GM21825 (cell line): Measurements from ENCODE around the gene NCAM1.

ENCODE experiments used
- ATAC-seq: cut with Tn5 transposase; IDR thresholded peaks from one replicate; pipeline ENCODE4 v1.9.1; 2021; ENCODE audit warnings: mild to moderate bottlenecking, moderate library complexity; ENCODE audit not compliant: unreplicated experiment

The NCAM1 gene

GRCh38 chr11:113247966-113248365, 286.7 kb downstream of the NCAM1 start:
- ATAC-seq = no peak

- ATAC-seq = no peak
These were observed 287.7 kb downstream of the NCAM1 start for GRCh38 chr11:113248702-113249490.

DNA sequence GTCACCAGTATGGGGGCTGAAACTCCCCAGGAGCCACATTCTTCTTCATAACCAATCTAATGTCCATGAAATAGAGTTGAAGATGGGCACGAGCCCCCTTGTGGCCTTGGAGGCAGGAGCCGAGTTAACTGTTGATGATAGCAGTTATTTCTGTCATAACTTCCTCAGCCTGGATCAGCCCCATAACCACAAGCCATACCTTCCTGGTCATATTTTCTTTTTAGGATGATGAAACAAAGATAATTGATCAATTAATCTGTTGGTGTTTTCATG, 288.2 kb downstream of the NCAM1 start:
- no peak for ATAC-seq

- no peak for ATAC-seq
These were observed 288.6 kb downstream of the NCAM1 start for GRCh38 chr11:113249786-113250185.

GRCh38 chr11:113251281-113251680, 290.1 kb downstream of the NCAM1 start:
- ATAC-seq = no peak

- ATAC-seq = no peak
These were observed 292.2 kb downstream of the NCAM1 start for GRCh38 chr11:113253406-113253805.

- ATAC-seq = no peak
These were observed 293.9 kb downstream of the NCAM1 start for GRCh38 chr11:113255096-113255495.

- no peak for ATAC-seq
These were observed 294.5 kb downstream of the NCAM1 start for GRCh38 chr11:113255741-113256140.

DNA sequence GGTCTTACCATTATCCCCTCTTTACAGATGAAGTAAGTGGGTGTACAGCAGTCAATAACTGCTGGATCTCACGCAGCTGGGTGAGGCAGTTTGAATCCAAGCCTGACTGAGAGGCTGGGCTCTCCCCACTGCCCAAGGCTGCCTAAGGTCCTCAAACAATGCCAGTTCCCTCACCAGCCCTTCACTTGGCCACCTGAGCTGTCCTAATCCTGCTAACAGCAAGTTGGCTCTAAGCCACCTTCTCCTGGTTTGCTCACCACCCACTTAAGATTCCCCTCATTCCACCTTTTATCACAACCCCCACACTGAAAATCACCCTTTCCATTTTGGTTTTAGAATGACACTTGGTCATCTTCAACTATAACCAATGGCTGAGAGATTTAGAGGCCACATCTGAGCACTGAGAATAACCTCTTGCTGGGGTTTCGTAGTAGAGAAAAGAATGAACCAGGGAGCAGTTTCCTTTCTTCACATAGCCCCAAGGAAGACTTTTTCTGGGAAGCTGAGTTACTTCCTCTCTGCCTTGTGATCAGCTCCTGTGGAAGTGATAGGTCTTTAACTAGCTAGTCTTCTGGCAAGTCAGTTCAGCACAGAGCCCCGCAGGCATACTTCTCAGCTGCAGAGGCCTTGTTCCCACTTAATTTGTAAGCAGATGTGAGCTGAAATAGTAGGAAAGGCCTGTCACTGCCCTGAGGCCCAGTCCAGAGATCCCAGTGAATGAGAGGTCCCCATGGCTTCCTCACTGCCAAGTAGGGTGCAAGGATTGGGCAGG, 295.4 kb downstream of the NCAM1 start:
- ATAC-seq = no peak

GRCh38 chr11:113260096-113260425, 298.8 kb downstream of the NCAM1 start:
- no peak for ATAC-seq

- no peak for ATAC-seq
These were observed 299.3 kb downstream of the NCAM1 start for GRCh38 chr11:113260541-113260940.

- no peak for ATAC-seq
These were observed 300.7 kb downstream of the NCAM1 start for GRCh38 chr11:113261709-113262475.

GRCh38 chr11:113262594-113262993, 301.4 kb downstream of the NCAM1 start:
- no peak for ATAC-seq

- no peak for ATAC-seq
These were observed 302.4 kb downstream of the NCAM1 start for GRCh38 chr11:113263458-113264259.

- no peak for ATAC-seq
These were observed 304.1 kb downstream of the NCAM1 start for GRCh38 chr11:113265362-113265761.

- no peak for ATAC-seq
These were observed 306.3 kb downstream of the NCAM1 start for GRCh38 chr11:113267493-113267892.

DNA sequence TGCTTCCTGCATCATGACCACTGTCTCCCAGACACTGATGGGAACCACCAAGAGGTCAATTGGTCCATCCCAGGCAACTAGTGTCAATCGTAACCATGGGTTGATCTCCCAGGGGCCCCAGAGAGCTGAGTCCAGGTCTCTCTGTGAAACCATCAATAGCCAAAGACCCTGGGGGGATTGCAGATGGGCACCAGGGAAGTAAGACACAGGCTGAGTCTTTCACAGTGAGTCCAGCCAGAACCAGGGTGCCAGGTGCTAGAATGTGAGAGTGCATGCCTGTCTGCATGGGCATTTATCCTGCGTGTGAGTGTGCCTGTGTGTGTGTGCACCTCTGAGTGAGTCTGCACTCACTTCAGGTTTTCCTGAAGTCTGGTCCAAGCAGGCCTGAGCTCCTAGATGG, 307.9 kb downstream of the NCAM1 start:
- ATAC-seq = no peak

- no peak for ATAC-seq
These were observed 308.4 kb downstream of the NCAM1 start for GRCh38 chr11:113269636-113270035.

GRCh38 chr11:113270080-113270479, 308.9 kb downstream of the NCAM1 start:
- ATAC-seq = no peak

DNA sequence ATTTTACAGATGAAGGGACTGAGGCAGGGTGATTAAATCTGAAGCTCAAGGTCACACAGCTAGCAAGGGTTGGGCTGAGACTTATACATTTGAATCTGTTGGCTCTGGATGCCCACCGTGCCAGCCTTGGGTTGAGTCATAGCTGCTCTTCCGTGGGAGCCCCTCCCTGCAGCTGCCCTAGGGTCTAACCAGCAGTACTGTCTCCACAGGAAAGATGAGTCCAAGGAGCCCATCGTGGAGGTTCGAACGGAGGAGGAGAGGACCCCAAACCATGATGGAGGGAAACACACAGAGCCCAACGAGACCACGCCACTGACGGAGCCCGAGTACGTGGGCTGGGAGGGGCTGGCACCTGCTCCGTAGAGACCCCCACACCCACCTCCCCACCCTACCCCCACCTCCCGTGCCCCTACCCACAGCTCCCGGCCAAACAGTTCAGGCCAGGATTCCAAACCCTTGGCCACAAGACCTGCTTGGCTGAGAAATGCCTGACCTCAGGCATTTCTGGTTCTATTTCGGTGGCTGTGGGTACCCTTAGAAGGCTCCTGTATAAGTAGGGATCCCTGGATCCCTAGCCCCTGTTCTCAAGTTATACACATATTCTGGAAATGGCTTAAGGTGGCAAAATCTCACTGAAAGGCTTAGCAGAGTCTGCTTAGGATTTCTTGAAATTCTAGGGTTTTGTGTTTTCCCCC, 310.5 kb downstream of the NCAM1 start:
- no peak for ATAC-seq
